ENCODE data around the gene C16orf78. TPM values are rescaled to one million over a fixed set of nuclear protein-coding genes. Genes with fewer than 3 reads are reported as not detected.
A peak's percentile ranks its signal among the peaks of the same experiment; 100 is the strongest.

The C16orf78 gene
- total and polyA plus RNA-seq, 2 donors (not counting 1 experiment from before 2014, with no cell fraction given), result not detected

- Histone ChIP-seq H2AFZ (ENCODE audit: low read length) (no peak overlapping the region), H3K79me2 (ENCODE audit: control insufficient read depth, insufficient read depth, low read length) (no peaks in the 10 kb centered on the region), H3K9ac (ENCODE audit: insufficient read depth, low read length) (no peak overlapping the region), H3K4me1 (ENCODE audit: control insufficient read depth, extremely low read depth, insufficient read depth, low read length) (no peaks in the 10 kb centered on the region), H3K4me3 (replicated peaks in 1 of 4; ENCODE audit: control extremely low read depth in 1 of 4, insufficient read depth in 1 of 4, low read depth in 3 of 4, low read length in 4 of 4) (no peak overlapping the region), H4K20me1 (ENCODE audit: control insufficient read depth, extremely low read depth, insufficient read depth, low read length) (no peaks in the 10 kb centered on the region), H3K4me2 (ENCODE audit: extremely low read depth, insufficient read depth, low read length) (no peak overlapping the region), H3K9me3 (ENCODE audit: control insufficient read depth, insufficient read depth, low read depth, low read length) (no peaks in the 10 kb centered on the region), H3K36me3 (ENCODE audit: control insufficient read depth, insufficient read depth, low read length) (no peaks in the 10 kb centered on the region), H3K27ac (ENCODE audit: insufficient read depth, low read length) (no peak overlapping the region), H3K27me3 (ENCODE audit: control insufficient read depth, insufficient read depth, low read length) (no peaks in the 10 kb centered on the region)
- TF ChIP-seq CTCF (conservative IDR thresholded peaks at IDR 0.05 in 1 of 2, IDR thresholded peaks at IDR 0.05 in 1 of 2; ENCODE audit: low read depth in 1 of 2, low read length in 2 of 2) (no peak), EZH2 (IDR thresholded peaks at IDR 0.05; ENCODE audit: low read length, missing control alignments) (no peak)
- DNase-seq (ENCODE audit: low read depth in 2 of 2), result no peak
Measured at GRCh38 chr16:49405530-49405929, 31.9 kb downstream of the C16orf78 start.

- Histone ChIP-seq H3K27me3 (ENCODE audit: control insufficient read depth, insufficient read depth, low read length) (no peaks in the 10 kb centered on the region), H2AFZ (ENCODE audit: low read length) (no peak overlapping the region)
Measured at GRCh38 chr16:49407873-49408550, 34.4 kb downstream of the C16orf78 start.

GRCh38 chr16:49409121-49409520, 35.5 kb downstream of the C16orf78 start:
- no peak overlapping the region for H3K9ac ChIP-seq (ENCODE audit: insufficient read depth, low read length)
- no peaks in the 10 kb centered on the region for H3K27me3 ChIP-seq (ENCODE audit: control insufficient read depth, insufficient read depth, low read length)
- no peaks in the 10 kb centered on the region for H4K20me1 ChIP-seq (ENCODE audit: control insufficient read depth, extremely low read depth, insufficient read depth, low read length)
- H3K79me2 ChIP-seq (ENCODE audit: control insufficient read depth, insufficient read depth, low read length), result no peaks in the 10 kb centered on the region
- no peak overlapping the region for H3K27ac ChIP-seq (ENCODE audit: insufficient read depth, low read length)
- no peaks in the 10 kb centered on the region for H3K4me1 ChIP-seq (ENCODE audit: control insufficient read depth, extremely low read depth, insufficient read depth, low read length)
- no peak for TF ChIP-seq EZH2 (IDR thresholded peaks at IDR 0.05; ENCODE audit: low read length, missing control alignments)
- no peak for TF ChIP-seq CTCF (conservative IDR thresholded peaks at IDR 0.05 in 1 of 2, IDR thresholded peaks at IDR 0.05 in 1 of 2; ENCODE audit: low read depth in 1 of 2, low read length in 2 of 2)
- no peak for DNase-seq (ENCODE audit: low read depth in 2 of 2)
- no peaks in the 10 kb centered on the region for H3K9me3 ChIP-seq (ENCODE audit: control insufficient read depth, insufficient read depth, low read depth, low read length)
- no peak overlapping the region for H3K4me2 ChIP-seq (ENCODE audit: extremely low read depth, insufficient read depth, low read length)
- no peak overlapping the region for H2AFZ ChIP-seq (ENCODE audit: low read length)
- no peak overlapping the region for H3K4me3 ChIP-seq (replicated peaks in 1 of 4; ENCODE audit: control extremely low read depth in 1 of 4, insufficient read depth in 1 of 4, low read depth in 3 of 4, low read length in 4 of 4)
- H3K36me3 ChIP-seq (ENCODE audit: control insufficient read depth, insufficient read depth, low read length), result no peaks in the 10 kb centered on the region

More at GRCh38 chr16:49407873-49408550, 34.4 kb downstream of the C16orf78 start:
- H3K4me3 ChIP-seq (replicated peaks in 1 of 4; ENCODE audit: control extremely low read depth in 1 of 4, insufficient read depth in 1 of 4, low read depth in 3 of 4, low read length in 4 of 4), result no peak overlapping the region
- H3K9me3 ChIP-seq (ENCODE audit: control insufficient read depth, insufficient read depth, low read depth, low read length), result no peaks in the 10 kb centered on the region
- H4K20me1 ChIP-seq (ENCODE audit: control insufficient read depth, extremely low read depth, insufficient read depth, low read length), result no peaks in the 10 kb centered on the region
- H3K4me1 ChIP-seq (ENCODE audit: control insufficient read depth, extremely low read depth, insufficient read depth, low read length), result no peaks in the 10 kb centered on the region
- H3K36me3 ChIP-seq (ENCODE audit: control insufficient read depth, insufficient read depth, low read length), result no peaks in the 10 kb centered on the region
- DNase-seq (ENCODE audit: low read depth in 2 of 2), result peak; percentile 59 to 63
- H3K27ac ChIP-seq (ENCODE audit: insufficient read depth, low read length), result no peak overlapping the region
- H3K4me2 ChIP-seq (ENCODE audit: extremely low read depth, insufficient read depth, low read length), result no peak overlapping the region
- TF ChIP-seq EZH2 (IDR thresholded peaks at IDR 0.05; ENCODE audit: low read length, missing control alignments) (no peak), CTCF (conservative IDR thresholded peaks at IDR 0.05 in 1 of 2, IDR thresholded peaks at IDR 0.05 in 1 of 2; ENCODE audit: low read depth in 1 of 2, low read length in 2 of 2) (peak; percentile 71 to 83)
- H3K79me2 ChIP-seq (ENCODE audit: control insufficient read depth, insufficient read depth, low read length), result no peaks in the 10 kb centered on the region
- no peak overlapping the region for H3K9ac ChIP-seq (ENCODE audit: insufficient read depth, low read length)
